Neural progenitor cell (in vitro differentiated cells): ENCODE results near the gene TUBB.

Source experiments
- EZH2 ChIP-seq: fragments of 200-600 bp; sonication (generic); IDR thresholded peaks from 2 replicates; pipeline ENCODE4 v1.6.1; 2017; ENCODE audit warnings: antibody characterized with exemption, mild to moderate bottlenecking, moderate library complexity
- EZH2phosphoT487 ChIP-seq: fragments of 200-600 bp; sonication (generic); IDR thresholded peaks from 2 replicates; pipeline ENCODE4 v1.6.1; 2017; ENCODE audit warnings: antibody characterized with exemption
- TF ChIP-seq, protein P1 (sequence below): fragments of 200-600 bp; sonication (generic); IDR thresholded peaks from 2 replicates; pipeline ENCODE4 v1.5.1; 2017; ENCODE audit warnings: antibody characterized with exemption, mild to moderate bottlenecking

DNA sequence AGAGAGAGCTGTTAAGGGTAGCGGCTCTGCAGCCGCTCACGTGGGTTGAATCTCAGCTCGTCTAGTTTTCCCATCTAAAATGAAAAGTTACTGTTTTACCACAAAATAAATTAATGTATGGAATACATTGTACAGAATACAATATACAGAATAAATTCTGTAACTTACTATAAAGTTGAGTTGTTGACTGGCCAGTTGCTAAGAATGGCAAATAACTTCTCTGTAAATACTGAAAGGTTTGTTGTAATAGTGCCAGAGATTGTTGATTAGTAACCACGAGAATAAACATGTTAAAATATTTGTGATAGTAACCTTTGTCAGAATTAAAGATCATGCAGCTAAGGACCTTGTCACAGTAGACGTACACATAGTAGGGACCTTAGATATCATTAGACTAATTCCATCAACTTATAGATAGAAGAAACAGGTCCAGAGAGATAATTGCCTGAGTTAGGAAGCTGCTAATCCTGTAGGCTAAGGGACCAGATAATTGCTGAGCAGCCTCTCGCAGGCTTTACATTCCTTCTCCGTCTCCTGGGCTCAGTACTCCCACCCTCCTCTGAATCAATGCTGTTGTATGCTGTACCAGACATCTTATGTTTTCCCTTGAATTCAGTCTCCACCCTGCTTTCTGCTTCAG, 28.8 kb upstream of the TUBB start:
- TF ChIP-seq, protein P1, sequence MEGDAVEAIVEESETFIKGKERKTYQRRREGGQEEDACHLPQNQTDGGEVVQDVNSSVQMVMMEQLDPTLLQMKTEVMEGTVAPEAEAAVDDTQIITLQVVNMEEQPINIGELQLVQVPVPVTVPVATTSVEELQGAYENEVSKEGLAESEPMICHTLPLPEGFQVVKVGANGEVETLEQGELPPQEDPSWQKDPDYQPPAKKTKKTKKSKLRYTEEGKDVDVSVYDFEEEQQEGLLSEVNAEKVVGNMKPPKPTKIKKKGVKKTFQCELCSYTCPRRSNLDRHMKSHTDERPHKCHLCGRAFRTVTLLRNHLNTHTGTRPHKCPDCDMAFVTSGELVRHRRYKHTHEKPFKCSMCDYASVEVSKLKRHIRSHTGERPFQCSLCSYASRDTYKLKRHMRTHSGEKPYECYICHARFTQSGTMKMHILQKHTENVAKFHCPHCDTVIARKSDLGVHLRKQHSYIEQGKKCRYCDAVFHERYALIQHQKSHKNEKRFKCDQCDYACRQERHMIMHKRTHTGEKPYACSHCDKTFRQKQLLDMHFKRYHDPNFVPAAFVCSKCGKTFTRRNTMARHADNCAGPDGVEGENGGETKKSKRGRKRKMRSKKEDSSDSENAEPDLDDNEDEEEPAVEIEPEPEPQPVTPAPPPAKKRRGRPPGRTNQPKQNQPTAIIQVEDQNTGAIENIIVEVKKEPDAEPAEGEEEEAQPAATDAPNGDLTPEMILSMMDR: no peak
- TF ChIP-seq EZH2 (no peak), EZH2phosphoT487 (no peak)
